ENCODE data around the gene PLXDC2.

PLXDC2 gene

GRCh38 chr10:19862811-19863515 lies 46.7 kb downstream of the PLXDC2 start:
- no peak for DNase-seq

- no peak for DNase-seq
Observed at GRCh38 chr10:19865676-19866075, 49.4 kb downstream of the PLXDC2 start.

- DNase-seq, result no peak
Observed at GRCh38 chr10:19869370-19869769, 53.1 kb downstream of the PLXDC2 start.

- no peak for DNase-seq
Observed at GRCh38 chr10:19872504-19873271, 56.5 kb downstream of the PLXDC2 start.

GRCh38 chr10:19874190-19874589 lies 58.0 kb downstream of the PLXDC2 start:
- no peak for DNase-seq

GRCh38 chr10:19874791-19875190 lies 58.6 kb downstream of the PLXDC2 start:
- no peak for DNase-seq

GRCh38 chr10:19876570-19876969 lies 60.3 kb downstream of the PLXDC2 start:
- DNase-seq, result no peak

- DNase-seq, result no peak
Observed at GRCh38 chr10:19877466-19878255, 61.4 kb downstream of the PLXDC2 start.

GRCh38 chr10:19882621-19883020 lies 66.4 kb downstream of the PLXDC2 start:
- no peak for DNase-seq

- DNase-seq, result no peak
Observed at GRCh38 chr10:19888061-19888660, 71.9 kb downstream of the PLXDC2 start.

- DNase-seq, result no peak
Observed at GRCh38 chr10:19889256-19889655, 73.0 kb downstream of the PLXDC2 start.

GRCh38 chr10:19891429-19891828 lies 75.2 kb downstream of the PLXDC2 start:
- DNase-seq, result no peak

- DNase-seq, result no peak
Observed at GRCh38 chr10:19892270-19892669, 76.0 kb downstream of the PLXDC2 start.

GRCh38 chr10:19892677-19893076 lies 76.4 kb downstream of the PLXDC2 start:
- DNase-seq, result no peak

- DNase-seq, result no peak
Observed at GRCh38 chr10:19895500-19895899, 79.3 kb downstream of the PLXDC2 start.

GRCh38 chr10:19902456-19902855 lies 86.2 kb downstream of the PLXDC2 start:
- no peak for DNase-seq

- no peak for DNase-seq
Observed at GRCh38 chr10:19904202-19904661, 88.0 kb downstream of the PLXDC2 start.

GRCh38 chr10:19906108-19906791 lies 90.0 kb downstream of the PLXDC2 start:
- no peak for DNase-seq

- no peak for DNase-seq
Observed at GRCh38 chr10:19908991-19909696, 92.9 kb downstream of the PLXDC2 start.

- no peak for DNase-seq
Observed at GRCh38 chr10:19911886-19912285, 95.7 kb downstream of the PLXDC2 start.

GRCh38 chr10:19913987-19914386 lies 97.8 kb downstream of the PLXDC2 start:
- DNase-seq, result no peak

GRCh38 chr10:19915125-19915524 lies 98.9 kb downstream of the PLXDC2 start:
- DNase-seq, result no peak
